HEK293 (cell line): Measurements from ENCODE around the gene FMNL3.
A peak's percentile ranks its signal among the peaks of the same experiment; 100 is the strongest.

Source experiments
- HOXA7 ChIP-seq: sonication (generic); formaldehyde crosslinking; IDR thresholded peaks from 2 replicates; pipeline ENCODE4 v1.8.1; 2022; ENCODE audit warnings: missing genetic modification reagents, borderline replicate concordance
- HOXD13 ChIP-seq: sonication (generic); formaldehyde crosslinking; IDR thresholded peaks from 2 replicates; pipeline ENCODE4 v1.8.0; 2022; ENCODE audit warnings: missing genetic modification reagents, borderline replicate concordance
- KLF16 ChIP-seq: fragments of 450-650 bp; formaldehyde crosslinking; IDR thresholded peaks from 2 replicates; pipeline ENCODE4 v1.5.1; 2017; ENCODE audit warnings: missing biosample characterization, missing genetic modification characterization
- SALL2 ChIP-seq: fragments of 450-650 bp; formaldehyde crosslinking; IDR thresholded peaks from 2 replicates; pipeline ENCODE4 v1.5.0; 2017; ENCODE audit warnings: missing biosample characterization, mild to moderate bottlenecking, missing genetic modification characterization, borderline replicate concordance
- TRIM28 ChIP-seq: IDR thresholded peaks from 2 replicates; pipeline ENCODE4 v1.6.1; 2011; ENCODE audit warnings: low read length, control low read depth, borderline replicate concordance
- YY1 ChIP-seq: fragments of 450-650 bp; formaldehyde crosslinking; IDR thresholded peaks from 2 replicates; pipeline ENCODE4 v1.5.1; 2018; ENCODE audit warnings: missing biosample characterization, missing genetic modification characterization
- ZBTB1 ChIP-seq: fragments of 450-650 bp; formaldehyde crosslinking; IDR thresholded peaks from 2 replicates; pipeline ENCODE4 v1.5.1; 2016; ENCODE audit warnings: missing biosample characterization, missing genetic modification characterization
- ZBTB10 ChIP-seq: fragments of 450-650 bp; formaldehyde crosslinking; IDR thresholded peaks from 2 replicates; pipeline ENCODE4 v1.5.1; 2016; ENCODE audit warnings: missing biosample characterization, missing genetic modification characterization
- ZBTB48 ChIP-seq: fragments of 450-650 bp; formaldehyde crosslinking; IDR thresholded peaks from 2 replicates; pipeline ENCODE4 v1.5.1; 2016; ENCODE audit warnings: missing biosample characterization, missing genetic modification characterization
- ZBTB49 ChIP-seq: fragments of 450-650 bp; formaldehyde crosslinking; IDR thresholded peaks from 2 replicates; pipeline ENCODE4 v1.5.1; 2016; ENCODE audit warnings: missing biosample characterization, missing genetic modification characterization, low read depth
- ZBTB6 ChIP-seq: fragments of 450-650 bp; formaldehyde crosslinking; IDR thresholded peaks from 2 replicates; pipeline ENCODE4 v1.5.1; 2017; ENCODE audit warnings: missing biosample characterization, missing genetic modification characterization
- ZEB2 ChIP-seq: fragments of 450-650 bp; formaldehyde crosslinking; IDR thresholded peaks from 2 replicates; pipeline ENCODE4 v1.5.1; 2016; ENCODE audit warnings: missing biosample characterization, missing genetic modification characterization
- ZNF10 ChIP-seq: fragments of 450-650 bp; formaldehyde crosslinking; IDR thresholded peaks from 2 replicates; pipeline ENCODE4 v1.5.1; 2017; ENCODE audit warnings: missing biosample characterization, missing genetic modification characterization
- ZNF19 ChIP-seq: fragments of 450-650 bp; formaldehyde crosslinking; IDR thresholded peaks from 2 replicates; pipeline ENCODE4; 2016; ENCODE audit warnings: missing biosample characterization, missing genetic modification characterization, low read depth
- ZNF221 ChIP-seq: fragments of 450-650 bp; formaldehyde crosslinking; IDR thresholded peaks from 2 replicates; pipeline ENCODE4 v1.5.1; 2017; ENCODE audit warnings: missing biosample characterization, missing genetic modification characterization, borderline replicate concordance
- ZNF248 ChIP-seq: fragments of 450-650 bp; formaldehyde crosslinking; IDR thresholded peaks from 2 replicates; pipeline ENCODE4 v1.5.1; 2017; ENCODE audit warnings: missing biosample characterization, missing genetic modification characterization
- ZNF366 ChIP-seq: fragments of 450-650 bp; formaldehyde crosslinking; conservative IDR thresholded peaks from 2 replicates; pipeline ENCODE4 v1.5.1; 2016; ENCODE audit warnings: missing biosample characterization, missing genetic modification characterization
- ZNF514 ChIP-seq: fragments of 450-650 bp; formaldehyde crosslinking; IDR thresholded peaks from 2 replicates; pipeline ENCODE4 v1.5.1; 2016; ENCODE audit warnings: missing biosample characterization, missing genetic modification characterization
- ZNF555 ChIP-seq: fragments of 450-650 bp; formaldehyde crosslinking; conservative IDR thresholded peaks from 2 replicates; pipeline ENCODE4 v1.5.1; 2017; ENCODE audit warnings: missing biosample characterization, mild to moderate bottlenecking, missing genetic modification characterization, inconsistent platforms
- ZNF639 ChIP-seq: fragments of 450-650 bp; formaldehyde crosslinking; IDR thresholded peaks from 2 replicates; pipeline ENCODE4 v1.5.1; 2016; ENCODE audit warnings: missing biosample characterization, missing genetic modification characterization
- ZNF660 ChIP-seq: fragments of 450-650 bp; IDR thresholded peaks from 2 replicates; pipeline ENCODE4 v1.5.1; 2018; ENCODE audit warnings: missing biosample characterization, mild to moderate bottlenecking, missing genetic modification characterization
- ZNF692 ChIP-seq: fragments of 450-650 bp; formaldehyde crosslinking; IDR thresholded peaks from 2 replicates; pipeline ENCODE4 v1.5.1; 2016; ENCODE audit warnings: missing biosample characterization, missing genetic modification characterization
- ZNF747 ChIP-seq: fragments of 450-650 bp; formaldehyde crosslinking; IDR thresholded peaks from 2 replicates; pipeline ENCODE4 v1.5.1; 2016; ENCODE audit warnings: missing biosample characterization, missing genetic modification characterization
- ZNF791 ChIP-seq: fragments of 450-650 bp; formaldehyde crosslinking; IDR thresholded peaks from 2 replicates; pipeline ENCODE4 v1.5.1; 2016; ENCODE audit warnings: missing biosample characterization, missing genetic modification characterization
- ZSCAN16 ChIP-seq: fragments of 450-650 bp; formaldehyde crosslinking; IDR thresholded peaks from 2 replicates; pipeline ENCODE4 v1.5.1; 2016; ENCODE audit warnings: missing biosample characterization, missing genetic modification characterization
- ZSCAN30 ChIP-seq: fragments of 450-650 bp; IDR thresholded peaks from 2 replicates; pipeline ENCODE4 v1.5.1; 2018; ENCODE audit warnings: missing biosample characterization, mild to moderate bottlenecking, missing genetic modification characterization, moderate library complexity
- ZSCAN4 ChIP-seq: fragments of 450-650 bp; formaldehyde crosslinking; IDR thresholded peaks from 2 replicates; pipeline ENCODE4 v1.5.1; 2017; ENCODE audit warnings: missing biosample characterization, missing genetic modification characterization

Gene FMNL3

GRCh38 chr12:49750027-49750995, 43.1 kb upstream of the FMNL3 start (continued):
- TF ChIP-seq ZBTB1 (no peak), HOXD13 (no peak), SALL2 (tag by site-specific recombination) (no peak), ZNF221 (no peak), ZNF248 (no peak), ZNF639 (no peak), ZBTB49 (tag by site-specific recombination) (no peak), ZNF10 (tag by site-specific recombination) (no peak), YY1 (tag by site-specific recombination) (no peak), ZNF791 (no peak), ZSCAN4 (no peak), ZNF514 (tag by site-specific recombination) (no peak), ZBTB48 (tag by site-specific recombination) (no peak; the same call in none of the 2 replicates), TRIM28 (peak; percentile 62; the same call in 1 of the 2 replicates), ZSCAN30 (no peak), ZNF747 (tag by site-specific recombination) (no peak), ZEB2 (tag by site-specific recombination) (peak; percentile 70), ZNF555 (no peak), ZNF692 (peak; percentile 71; the same call in 1 of the 2 replicates), ZNF660 (tag by site-specific recombination) (peak; percentile 64; the same call in 1 of the 2 replicates), ZNF19 (tag by site-specific recombination) (no peak), ZSCAN16 (tag by site-specific recombination) (no peak), ZBTB10 (tag by site-specific recombination) (no peak), ZNF366 (tag by site-specific recombination) (peak; percentile 76), KLF16 (tag by site-specific recombination) (peak; percentile 14; the same call in 1 of the 2 replicates), HOXA7 (CRISPR knock-in tag) (no peak), ZBTB6 (tag by site-specific recombination) (no peak)
